T-helper 2 cell treated with Interferon-gamma antibody and Interleukin-4, amounts not matched to agents 100 ng/mL and 5 ng/mL, for 36 hours (primary cell): Measurements from ENCODE around the gene TAF3. TPM values are rescaled to one million over a fixed set of nuclear protein-coding genes. Genes with fewer than 3 reads are reported as not detected.
"Not testable (repeated sequence)": the region's sequence is repeated elsewhere in the genome, so short reads cannot be mapped to it uniquely, and the experiment has no call there.

Source experiments
- intact Hi-C: fragments of 100-400 bp; cut with micrococcal nuclease; formaldehyde crosslinking; loops from one replicate; pipeline ENCODE4 v1.15.1; 2023
- total RNA-seq: library from RNA; stranded (reverse); gene quantifications from 2 replicates; pipeline ENCODE4 v1.2.3, GENCODE V29; 2022

TAF3 gene
- total RNA-seq, 1 donor from 2014 or later = 15.0 TPM

GRCh38 chr10:8023321-8023720 lies 205.0 kb downstream of the TAF3 start:
- intact Hi-C loops = no loop called here

- intact Hi-C loops = no loop called here
Observed at GRCh38 chr10:8023851-8024250, 205.5 kb downstream of the TAF3 start.

GRCh38 chr10:8026349-8027259 lies 208.3 kb downstream of the TAF3 start:
- intact Hi-C loops = no loop called here

- intact Hi-C loops = not testable (repeated sequence)
Observed at GRCh38 chr10:8031211-8031610, 212.9 kb downstream of the TAF3 start.

GRCh38 chr10:8032558-8032957 lies 214.3 kb downstream of the TAF3 start:
- intact Hi-C loops = no loop called here

- intact Hi-C loops = loop anchor here (2.0 kb wide), 1 partner anchor 15 kb away; no protein-coding TSS in a partner anchor
Observed at GRCh38 chr10:8033812-8034465, 215.6 kb downstream of the TAF3 start.

- intact Hi-C loops = loop anchor here (2.0 kb wide), 1 partner anchor 14 kb away; no protein-coding TSS in a partner anchor
Observed at GRCh38 chr10:8034466-8035005, 216.2 kb downstream of the TAF3 start.

- intact Hi-C loops = loop anchor here (2.0 kb wide), 1 partner anchor 14 kb away; no protein-coding TSS in a partner anchor
Observed at GRCh38 chr10:8035006-8035640, 216.8 kb downstream of the TAF3 start.

GRCh38 chr10:8035641-8036470 lies 217.6 kb downstream of the TAF3 start:
- intact Hi-C loops = loop anchor here (2.0 kb wide), 1 partner anchor 13 kb away; no protein-coding TSS in a partner anchor

GRCh38 chr10:8036506-8037198 lies 218.3 kb downstream of the TAF3 start:
- intact Hi-C loops = no loop called here

- intact Hi-C loops = no loop called here
Observed at GRCh38 chr10:8037199-8037801, 219.0 kb downstream of the TAF3 start.

GRCh38 chr10:8037941-8038894 lies 219.9 kb downstream of the TAF3 start:
- intact Hi-C loops = no loop called here

- intact Hi-C loops = loop anchor here (1.0 kb wide), 1 partner anchor 8 kb away; no protein-coding TSS in a partner anchor
Observed at GRCh38 chr10:8039321-8039881, 221.1 kb downstream of the TAF3 start.

GRCh38 chr10:8040651-8041050 lies 222.3 kb downstream of the TAF3 start:
- intact Hi-C loops = loop anchor here (10.0 kb wide), 2 partner anchors 516 to 734 kb away; no protein-coding TSS in a partner anchor

GRCh38 chr10:8041284-8041991 lies 223.1 kb downstream of the TAF3 start:
- intact Hi-C loops = loop anchor here (10.0 kb wide), 2 partner anchors 517 to 733 kb away; no protein-coding TSS in a partner anchor

- intact Hi-C loops = loop anchor here (10.0 kb wide), 2 partner anchors 517 to 733 kb away; no protein-coding TSS in a partner anchor
Observed at GRCh38 chr10:8041992-8042720, 223.9 kb downstream of the TAF3 start.
